ENCODE measurements around the gene MAST2.

DNA sequence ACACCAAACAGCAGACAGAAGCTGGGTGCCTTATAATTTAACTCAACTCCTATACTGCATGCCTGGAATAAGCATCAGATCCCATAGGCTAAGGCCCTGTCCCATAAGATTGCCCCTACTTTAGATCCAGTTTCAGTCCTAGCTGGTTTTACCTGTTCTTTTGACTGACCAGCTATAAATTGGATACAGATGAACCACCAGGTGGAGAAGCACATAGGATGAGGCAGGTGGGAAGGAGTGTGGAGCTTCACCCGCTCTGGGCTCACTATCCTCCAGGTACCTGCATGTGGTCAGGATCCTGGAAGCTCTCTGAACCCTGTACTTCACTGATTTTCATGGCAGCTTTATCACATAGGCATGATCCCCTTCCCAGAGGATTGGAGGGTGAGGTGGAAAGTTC lies 51.3 kb downstream of the MAST2 start:
- TF ChIP-seq, protein P1, sequence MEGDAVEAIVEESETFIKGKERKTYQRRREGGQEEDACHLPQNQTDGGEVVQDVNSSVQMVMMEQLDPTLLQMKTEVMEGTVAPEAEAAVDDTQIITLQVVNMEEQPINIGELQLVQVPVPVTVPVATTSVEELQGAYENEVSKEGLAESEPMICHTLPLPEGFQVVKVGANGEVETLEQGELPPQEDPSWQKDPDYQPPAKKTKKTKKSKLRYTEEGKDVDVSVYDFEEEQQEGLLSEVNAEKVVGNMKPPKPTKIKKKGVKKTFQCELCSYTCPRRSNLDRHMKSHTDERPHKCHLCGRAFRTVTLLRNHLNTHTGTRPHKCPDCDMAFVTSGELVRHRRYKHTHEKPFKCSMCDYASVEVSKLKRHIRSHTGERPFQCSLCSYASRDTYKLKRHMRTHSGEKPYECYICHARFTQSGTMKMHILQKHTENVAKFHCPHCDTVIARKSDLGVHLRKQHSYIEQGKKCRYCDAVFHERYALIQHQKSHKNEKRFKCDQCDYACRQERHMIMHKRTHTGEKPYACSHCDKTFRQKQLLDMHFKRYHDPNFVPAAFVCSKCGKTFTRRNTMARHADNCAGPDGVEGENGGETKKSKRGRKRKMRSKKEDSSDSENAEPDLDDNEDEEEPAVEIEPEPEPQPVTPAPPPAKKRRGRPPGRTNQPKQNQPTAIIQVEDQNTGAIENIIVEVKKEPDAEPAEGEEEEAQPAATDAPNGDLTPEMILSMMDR (IDR thresholded peaks at IDR 0.05) = no peak
- no peak for TF ChIP-seq POLR2AphosphoS5 (IDR thresholded peaks at IDR 0.05)
